SK-N-SH (cell line): ENCODE measurements around the gene PRKCD.

ENCODE experiments used
- CHD2 ChIP-seq: fragments of 150-350 bp; IDR thresholded peaks from 2 replicates; pipeline ENCODE4 v1.6.1; 2018; ENCODE audit warnings: low read length; ENCODE audit not compliant: partially characterized antibody
- CTCF ChIP-seq: fragments of 200-600 bp; sonication (generic); IDR thresholded peaks from 2 replicates; pipeline ENCODE4 v1.6.1; 2017; ENCODE audit warnings: antibody characterized with exemption, mild to moderate bottlenecking, moderate library complexity
- EP300 ChIP-seq, 2 experiments: IDR thresholded peaks; 2 replicates each; pipeline versions ENCODE4 v1.4.0 to v1.6.1; 2012; ENCODE audit warnings: borderline replicate concordance in 1 of 2, low read depth in 1 of 2, low read length in 1 of 2
- MEF2A ChIP-seq: IDR thresholded peaks from 2 replicates; pipeline ENCODE4 v1.4.0; 2012; ENCODE audit warnings: low read depth, borderline replicate concordance
- RAD21 ChIP-seq: IDR thresholded peaks from 2 replicates; pipeline ENCODE4 v1.6.1; 2012; ENCODE audit warnings: mild to moderate bottlenecking, low read length
- TCF12 ChIP-seq: IDR thresholded peaks from 2 replicates; pipeline ENCODE4 v1.4.0; 2012
- TF ChIP-seq, protein P1 (sequence below): IDR thresholded peaks from 2 replicates; pipeline ENCODE4 v1.4.0; 2012; ENCODE audit warnings: low read depth
- TF ChIP-seq, protein P2 (sequence below): IDR thresholded peaks from 2 replicates; pipeline ENCODE4 v1.6.1; 2012; ENCODE audit warnings: mild to moderate bottlenecking, low read depth, low read length, moderate library complexity

- TF ChIP-seq CTCF (no peak), CHD2 (no peak), TCF12 (no peak), RAD21 (no peak), MEF2A (no peak), EP300 (IDR thresholded peaks at IDR 0.05; ENCODE audit: borderline replicate concordance in 1 of 2, low read depth in 1 of 2, low read length in 1 of 2) (no peak)
- TF ChIP-seq, protein P1, sequence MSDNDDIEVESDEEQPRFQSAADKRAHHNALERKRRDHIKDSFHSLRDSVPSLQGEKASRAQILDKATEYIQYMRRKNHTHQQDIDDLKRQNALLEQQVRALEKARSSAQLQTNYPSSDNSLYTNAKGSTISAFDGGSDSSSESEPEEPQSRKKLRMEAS: no peak
- TF ChIP-seq, protein P2, sequence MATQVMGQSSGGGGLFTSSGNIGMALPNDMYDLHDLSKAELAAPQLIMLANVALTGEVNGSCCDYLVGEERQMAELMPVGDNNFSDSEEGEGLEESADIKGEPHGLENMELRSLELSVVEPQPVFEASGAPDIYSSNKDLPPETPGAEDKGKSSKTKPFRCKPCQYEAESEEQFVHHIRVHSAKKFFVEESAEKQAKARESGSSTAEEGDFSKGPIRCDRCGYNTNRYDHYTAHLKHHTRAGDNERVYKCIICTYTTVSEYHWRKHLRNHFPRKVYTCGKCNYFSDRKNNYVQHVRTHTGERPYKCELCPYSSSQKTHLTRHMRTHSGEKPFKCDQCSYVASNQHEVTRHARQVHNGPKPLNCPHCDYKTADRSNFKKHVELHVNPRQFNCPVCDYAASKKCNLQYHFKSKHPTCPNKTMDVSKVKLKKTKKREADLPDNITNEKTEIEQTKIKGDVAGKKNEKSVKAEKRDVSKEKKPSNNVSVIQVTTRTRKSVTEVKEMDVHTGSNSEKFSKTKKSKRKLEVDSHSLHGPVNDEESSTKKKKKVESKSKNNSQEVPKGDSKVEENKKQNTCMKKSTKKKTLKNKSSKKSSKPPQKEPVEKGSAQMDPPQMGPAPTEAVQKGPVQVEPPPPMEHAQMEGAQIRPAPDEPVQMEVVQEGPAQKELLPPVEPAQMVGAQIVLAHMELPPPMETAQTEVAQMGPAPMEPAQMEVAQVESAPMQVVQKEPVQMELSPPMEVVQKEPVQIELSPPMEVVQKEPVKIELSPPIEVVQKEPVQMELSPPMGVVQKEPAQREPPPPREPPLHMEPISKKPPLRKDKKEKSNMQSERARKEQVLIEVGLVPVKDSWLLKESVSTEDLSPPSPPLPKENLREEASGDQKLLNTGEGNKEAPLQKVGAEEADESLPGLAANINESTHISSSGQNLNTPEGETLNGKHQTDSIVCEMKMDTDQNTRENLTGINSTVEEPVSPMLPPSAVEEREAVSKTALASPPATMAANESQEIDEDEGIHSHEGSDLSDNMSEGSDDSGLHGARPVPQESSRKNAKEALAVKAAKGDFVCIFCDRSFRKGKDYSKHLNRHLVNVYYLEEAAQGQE: no peak
These were observed 62.0 kb downstream of the PRKCD start for GRCh38 chr3:53223025-53223424.
